Transverse colon (tissue), 4 donors: ENCODE data around the gene CCNO. TPM values are rescaled to one million over a fixed set of nuclear protein-coding genes. Genes with fewer than 3 reads are reported as not detected.

Source experiments
- DNase-seq: peaks from one replicate; pipeline ENCODE4 v3.0.0-alpha.2; 2019
- H3K27ac ChIP-seq, 4 donors: fragments of 200-600 bp; sonication (generic); 2 replicates each; pipeline ENCODE4 v1.5.1; 2016 to 2018; ENCODE audit warnings: inconsistent platforms in 4 of 4
- H3K27me3 ChIP-seq: fragments of 200-600 bp; sonication (generic); 2 replicates; pipeline ENCODE4 v1.5.1; 2017; ENCODE audit warnings: inconsistent platforms
- H3K36me3 ChIP-seq, 4 donors: fragments of 200-600 bp; sonication (generic); 2 replicates each; pipeline ENCODE4 v1.5.1; 2017 to 2019; ENCODE audit warnings: inconsistent platforms in 4 of 4
- H3K4me1 ChIP-seq, 4 donors: fragments of 200-600 bp; sonication (generic); 2 replicates each; pipeline ENCODE4 v1.5.1; 2017 to 2020; ENCODE audit warnings: inconsistent platforms in 4 of 4
- H3K4me3 ChIP-seq, 4 donors: fragments of 200-600 bp; sonication (generic); 1 replicate in 1 of 4; 2 replicates in 3 of 4; pipeline versions ENCODE4 v1.5.1 to v1.6.1; 2017 to 2019; ENCODE audit warnings: inconsistent platforms in 4 of 4
- H3K9me3 ChIP-seq, 2 donors: fragments of 200-600 bp; sonication (generic); 2 replicates each; pipeline ENCODE4 v1.5.1; 2017 to 2019; ENCODE audit warnings: inconsistent platforms in 2 of 2
- CTCF ChIP-seq, 5 experiments: fragments of 200-600 bp in 3 of 5; fragments of 450-650 bp in 2 of 5; sonication (generic) in 3 of 5; IDR thresholded peaks; 1 replicate in 2 of 5; 2 replicates in 3 of 5; pipeline ENCODE4 v1.5.1; 2016 to 2017; ENCODE audit warnings: antibody characterized with exemption in 5 of 5, inconsistent platforms in 3 of 5, mild to moderate bottlenecking in 2 of 5, moderate library complexity in 1 of 5
- EP300 ChIP-seq: sonication (generic); formaldehyde crosslinking; IDR thresholded peaks from one replicate; pipeline ENCODE4 v1.6.1; 2017; ENCODE audit warnings: antibody characterized with exemption, low read depth
- POLR2A ChIP-seq: fragments of 450-650 bp; IDR thresholded peaks from one replicate; pipeline ENCODE4 v1.6.1; 2016; ENCODE audit warnings: antibody characterized with exemption, mild to moderate bottlenecking, moderate library complexity
- POLR2AphosphoS5 ChIP-seq, 3 donors: sonication (generic); formaldehyde crosslinking; IDR thresholded peaks; one replicate each; pipeline ENCODE4 v1.6.1; 2016; ENCODE audit warnings: antibody characterized with exemption in 3 of 3
- WGBS, 2 donors: methylation state at CpG; one replicate each; pipeline ENCODE4 v1.1.5; 2018; ENCODE audit warnings: low coverage in 1 of 2; 5-methylcytosine and 5-hydroxymethylcytosine counted together
- in situ Hi-C, 4 donors: fragments of 200-750 bp; cut with MboI; loops; one replicate each; pipeline versions ENCODE4 v1.15.0 to v1.15.1; 2017; ENCODE audit warnings: low sequenced_read_pairs in 3 of 4, low pct_ligation_motif_present in 1 of 4, low pct_unique_long_range_greater_than_20kb in 1 of 4
- intact Hi-C: fragments of 100-400 bp; cut with DNase I; formaldehyde crosslinking; loops from one replicate; pipeline ENCODE4 v1.15.1; 2023; ENCODE audit warnings: low total_unique reads
- total RNA-seq, 4 donors: library from RNA; depleted of rRNA; stranded (reverse); fragments of >200 nt; gene quantifications; one replicate each; pipeline ENCODE4 v1.1.0, GENCODE V29; 2016

Gene CCNO
- total RNA-seq, 4 donors from 2014 or later = 0.80 to 6.0 (median 2.8) TPM

GRCh38 chr5:55250064-55250463, 16.7 kb upstream of the CCNO start:
- Histone ChIP-seq H3K9me3 (peaks cover 0 to 10% of the 10 kb centered on the region in 2 donors), H3K27ac (no peak overlapping the region), H3K36me3 (peaks cover 0 to 2% (median 0%) of the 10 kb centered on the region in 4 donors), H3K4me3 (no peak overlapping the region), H3K4me1 (no peaks in the 10 kb centered on the region), H3K27me3 (no peaks in the 10 kb centered on the region)
- no peak for DNase-seq
- 41 to 43% methylated on average over 1 of the region's 1 CpG for WGBS, 2 donors
- in situ Hi-C loops = no loop called here
- no peak for TF ChIP-seq CTCF (IDR thresholded peaks at IDR 0.05)
- TF ChIP-seq POLR2AphosphoS5 (IDR thresholded peaks at IDR 0.05) = no peak
- TF ChIP-seq EP300 = no peak
- intact Hi-C loops = no loop called here

GRCh38 chr5:55241746-55242145, 8.3 kb upstream of the CCNO start:
- in situ Hi-C loops = no loop called here
- TF ChIP-seq CTCF (IDR thresholded peaks at IDR 0.05) (no peak), POLR2AphosphoS5 (IDR thresholded peaks at IDR 0.05) (no peak), POLR2A (no peak), EP300 (no peak)
- no peak for DNase-seq

GRCh38 chr5:55236800-55237199, 3.4 kb upstream of the CCNO start:
- Histone ChIP-seq H3K27ac (no peak overlapping the region), H3K27me3 (peaks cover 89% of the 10 kb centered on the region), H3K36me3 (no peaks in the 10 kb centered on the region), H3K4me1 (peaks cover 6 to 32% (median 31%) of the 10 kb centered on the region in 4 donors), H3K4me3 (no peak overlapping the region), H3K9me3 (no peaks in the 10 kb centered on the region)
- WGBS, 2 donors = 50 to 72% methylated on average over 1 to 10 of the region's 10 CpGs
- intact Hi-C loops = no loop called here
- in situ Hi-C loops = loop anchor here in 2 of 4 donors (10.0 kb wide), 1 partner anchor 62 kb away; the partner anchor contains the start of gene CDC20B (in 2 of the 2)
- no peak for TF ChIP-seq CTCF (IDR thresholded peaks at IDR 0.05)
- TF ChIP-seq POLR2AphosphoS5 (IDR thresholded peaks at IDR 0.05) = no peak
- no peak for TF ChIP-seq EP300
- TF ChIP-seq POLR2A = no peak
- DNase-seq = no peak

More at GRCh38 chr5:55241746-55242145, 8.3 kb upstream of the CCNO start:
- Histone ChIP-seq H3K27ac (no peak overlapping the region), H3K9me3 (no peaks in the 10 kb centered on the region), H3K27me3 (peaks cover 43% of the 10 kb centered on the region), H3K36me3 (no peaks in the 10 kb centered on the region), H3K4me1 (no peaks in the 10 kb centered on the region), H3K4me3 (no peak overlapping the region)
- WGBS, 2 donors = 54 to 62% methylated on average over 3 to 4 of the region's 4 CpGs
- intact Hi-C loops = no loop called here

GRCh38 chr5:55234121-55234700, 803 bp upstream of the CCNO start:
- peak; percentile 83 for DNase-seq
- H3K4me1 ChIP-seq = peaks cover 16 to 42% (median 41%) of the 10 kb centered on the region in 4 donors
- no peaks in the 10 kb centered on the region for H3K36me3 ChIP-seq
- TF ChIP-seq POLR2AphosphoS5 (IDR thresholded peaks at IDR 0.05) (peak; percentile 9 to 55 (median 13)), POLR2A (no peak), CTCF (IDR thresholded peaks at IDR 0.05) (no peak)
- intact Hi-C loops = no loop called here
- H3K27ac ChIP-seq = peak overlapping the region; percentile 19 to 75 (median 47)
- in situ Hi-C loops = loop anchor here in 2 of 4 donors (10.0 kb wide), 1 partner anchor 59 kb away; the partner anchor contains the start of gene CDC20B (in 2 of the 2)
- H3K4me3 ChIP-seq = peak overlapping the region; percentile 1 to 63 (median 35)
- WGBS, 2 donors = 13% methylated on average over 30 of the region's 31 CpGs; no CpG with 5 or more reads in 1 of the 2 donors
- H3K27me3 ChIP-seq = peaks cover 95% of the 10 kb centered on the region
- no peaks in the 10 kb centered on the region for H3K9me3 ChIP-seq
